Karpas-422 (cell line): ENCODE measurements around the gene KDF1. TPM values are rescaled to one million over a fixed set of nuclear protein-coding genes. Genes with fewer than 3 reads are reported as not detected.

Experiments
- DNase-seq: peaks from one replicate; pipeline ENCODE4 v3.0.0-alpha.2; 2015
- H2AFZ ChIP-seq: fragments of 200-600 bp; sonication (generic); 2 replicates; pipeline ENCODE4 v1.6.1; 2014; ENCODE audit warnings: antibody characterized with exemption, low read length, mixed read lengths
- H3K27ac ChIP-seq: fragments of 200-600 bp; sonication (generic); 2 replicates; pipeline ENCODE4 v1.5.1; 2014; ENCODE audit warnings: mild to moderate bottlenecking, low read length, moderate library complexity
- H3K27me3 ChIP-seq: fragments of 200-600 bp; sonication (generic); 2 replicates; pipeline ENCODE4 v1.6.1; 2014; ENCODE audit warnings: low read length, mixed read lengths
- H3K36me3 ChIP-seq: fragments of 200-600 bp; sonication (generic); 2 replicates; pipeline ENCODE4 v1.6.1; 2014; ENCODE audit warnings: low read length, mixed read lengths; ENCODE audit not compliant: insufficient read depth
- H3K4me1 ChIP-seq: fragments of 200-600 bp; sonication (generic); 2 replicates; pipeline ENCODE4 v1.6.1; 2014; ENCODE audit warnings: mild to moderate bottlenecking, low read length, mixed read lengths
- H3K4me2 ChIP-seq: fragments of 200-600 bp; sonication (generic); 2 replicates; pipeline ENCODE4 v1.6.1; 2014; ENCODE audit warnings: low read length, low read depth, mild to moderate bottlenecking; ENCODE audit not compliant: poor library complexity, severe bottlenecking
- H3K4me3 ChIP-seq: fragments of 200-600 bp; sonication (generic); 2 replicates; pipeline ENCODE4 v1.5.1; 2014; ENCODE audit warnings: mild to moderate bottlenecking, antibody characterized with exemption, low read length, mixed read lengths
- H3K79me2 ChIP-seq: fragments of 200-600 bp; sonication (generic); 2 replicates; pipeline ENCODE4 v1.6.1; 2014; ENCODE audit warnings: mild to moderate bottlenecking, low read length, mixed read lengths
- H3K9ac ChIP-seq: fragments of 200-600 bp; sonication (generic); 2 replicates; pipeline ENCODE4 v1.6.0; 2014; ENCODE audit warnings: low read length
- H3K9me2 ChIP-seq: fragments of 200-600 bp; sonication (generic), shearing (Covaris generic); replicated peaks from 2 replicates; pipeline ENCODE4 v1.6.0; 2014; ENCODE audit warnings: mild to moderate bottlenecking, low read length, moderate library complexity; ENCODE audit not compliant: insufficient read depth
- H3K9me3 ChIP-seq: fragments of 300-700, 200-600 bp; sonication (generic); 2 replicates; pipeline ENCODE4 v1.6.1; 2014; ENCODE audit warnings: low read length, mixed read lengths
- H4K20me1 ChIP-seq: fragments of 200-600 bp; sonication (generic); 2 replicates; pipeline ENCODE4 v1.6.1; 2014; ENCODE audit warnings: mild to moderate bottlenecking, antibody characterized with exemption, low read length, low read depth; ENCODE audit not compliant: insufficient read depth
- total RNA-seq: library from RNA; depleted of rRNA; stranded (reverse); fragments of >200 nt; shearing (Covaris generic); gene quantifications from 2 replicates; pipeline ENCODE4 v1.2.3, GENCODE V29; 2014; ENCODE audit warnings: low replicate concordance

Gene KDF1
- total RNA-seq, 1 experiment from 2014 or later, result not detected

- Histone ChIP-seq H2AFZ (no peak overlapping the region), H3K9me3 (no peaks in the 10 kb centered on the region), H3K27me3 (no peaks in the 10 kb centered on the region), H3K36me3 (no peaks in the 10 kb centered on the region), H3K9ac (no peak overlapping the region), H3K79me2 (no peaks in the 10 kb centered on the region), H3K4me3 (no peak overlapping the region), H3K4me2 (no peak overlapping the region), H4K20me1 (no peaks in the 10 kb centered on the region), H3K27ac (no peak overlapping the region), H3K9me2 (no peaks in the 10 kb centered on the region), H3K4me1 (peaks cover 26% of the 10 kb centered on the region)
- DNase-seq, result no peak
These were observed 43.6 kb upstream of the KDF1 start for GRCh38 chr1:27003745-27004470.

GRCh38 chr1:27001570-27002360 lies 41.5 kb upstream of the KDF1 start:
- no peaks in the 10 kb centered on the region for H3K9me3 ChIP-seq
- no peaks in the 10 kb centered on the region for H4K20me1 ChIP-seq
- H3K27me3 ChIP-seq, result no peaks in the 10 kb centered on the region
- no peak overlapping the region for H2AFZ ChIP-seq
- H3K9me2 ChIP-seq, result no peaks in the 10 kb centered on the region
- H3K79me2 ChIP-seq, result no peaks in the 10 kb centered on the region
- peak overlapping the region; percentile 46 for H3K4me2 ChIP-seq
- no peak overlapping the region for H3K27ac ChIP-seq
- H3K36me3 ChIP-seq, result no peaks in the 10 kb centered on the region
- DNase-seq, result peak; percentile 88
- H3K4me3 ChIP-seq, result peak overlapping the region; percentile 30; the same call in 1 of the 2 replicates
- peaks cover 29% of the 10 kb centered on the region for H3K4me1 ChIP-seq
- H3K9ac ChIP-seq, result no peak overlapping the region; the same call in 1 of the 2 replicates

- Histone ChIP-seq H3K4me3 (no peak overlapping the region), H2AFZ (no peak overlapping the region), H3K79me2 (no peaks in the 10 kb centered on the region), H3K9me3 (no peaks in the 10 kb centered on the region), H4K20me1 (no peaks in the 10 kb centered on the region), H3K9me2 (no peaks in the 10 kb centered on the region), H3K4me2 (no peak overlapping the region), H3K36me3 (no peaks in the 10 kb centered on the region), H3K27me3 (no peaks in the 10 kb centered on the region), H3K27ac (no peak overlapping the region), H3K9ac (no peak overlapping the region), H3K4me1 (peaks cover 29% of the 10 kb centered on the region)
- no peak for DNase-seq
These were observed 40.7 kb upstream of the KDF1 start for GRCh38 chr1:27000817-27001460.

GRCh38 chr1:27000090-27000816 lies 40.0 kb upstream of the KDF1 start:
- peaks cover 29% of the 10 kb centered on the region for H3K4me1 ChIP-seq
- no peaks in the 10 kb centered on the region for H3K9me3 ChIP-seq
- no peak overlapping the region for H3K4me2 ChIP-seq
- no peaks in the 10 kb centered on the region for H3K27me3 ChIP-seq
- no peaks in the 10 kb centered on the region for H3K79me2 ChIP-seq
- DNase-seq, result no peak
- no peaks in the 10 kb centered on the region for H3K9me2 ChIP-seq
- H4K20me1 ChIP-seq, result no peaks in the 10 kb centered on the region
- no peak overlapping the region for H3K9ac ChIP-seq
- H3K36me3 ChIP-seq, result no peaks in the 10 kb centered on the region
- no peak overlapping the region for H3K27ac ChIP-seq
- H3K4me3 ChIP-seq, result no peak overlapping the region
- no peak overlapping the region for H2AFZ ChIP-seq

GRCh38 chr1:26999440-26999987 lies 39.2 kb upstream of the KDF1 start:
- Histone ChIP-seq H3K4me2 (no peak overlapping the region), H4K20me1 (no peaks in the 10 kb centered on the region)

GRCh38 chr1:26998429-26999300 lies 38.4 kb upstream of the KDF1 start:
- no peaks in the 10 kb centered on the region for H3K9me2 ChIP-seq
- H3K9me3 ChIP-seq, result no peaks in the 10 kb centered on the region
- no peaks in the 10 kb centered on the region for H3K36me3 ChIP-seq
- H3K27ac ChIP-seq, result no peak overlapping the region
- H4K20me1 ChIP-seq, result no peaks in the 10 kb centered on the region
- no peak overlapping the region for H3K9ac ChIP-seq
- DNase-seq, result no peak
- no peaks in the 10 kb centered on the region for H3K27me3 ChIP-seq
- no peak overlapping the region for H3K4me2 ChIP-seq
- peaks cover 29% of the 10 kb centered on the region for H3K4me1 ChIP-seq
- H3K4me3 ChIP-seq, result no peak overlapping the region
- H2AFZ ChIP-seq, result no peak overlapping the region
- H3K79me2 ChIP-seq, result no peaks in the 10 kb centered on the region

More at GRCh38 chr1:26999440-26999987, 39.2 kb upstream of the KDF1 start:
- H3K79me2 ChIP-seq, result no peaks in the 10 kb centered on the region
- no peak for DNase-seq
- no peaks in the 10 kb centered on the region for H3K9me2 ChIP-seq
- peaks cover 29% of the 10 kb centered on the region for H3K4me1 ChIP-seq
- no peaks in the 10 kb centered on the region for H3K27me3 ChIP-seq
- H3K36me3 ChIP-seq, result no peaks in the 10 kb centered on the region
- H3K9me3 ChIP-seq, result no peaks in the 10 kb centered on the region
- H2AFZ ChIP-seq, result no peak overlapping the region
- H3K9ac ChIP-seq, result no peak overlapping the region
- no peak overlapping the region for H3K4me3 ChIP-seq
- no peak overlapping the region for H3K27ac ChIP-seq

GRCh38 chr1:26996665-26997064 lies 36.4 kb upstream of the KDF1 start:
- Histone ChIP-seq H3K4me1 (peaks cover 22% of the 10 kb centered on the region), H3K27me3 (no peaks in the 10 kb centered on the region), H2AFZ (no peak overlapping the region), H3K9me3 (no peaks in the 10 kb centered on the region), H3K36me3 (no peaks in the 10 kb centered on the region), H3K4me2 (no peak overlapping the region), H3K4me3 (no peak overlapping the region), H3K9ac (no peak overlapping the region), H4K20me1 (no peaks in the 10 kb centered on the region), H3K9me2 (no peaks in the 10 kb centered on the region), H3K27ac (no peak overlapping the region), H3K79me2 (no peaks in the 10 kb centered on the region)
- DNase-seq, result no peak
